Hypothalamus (tissue), 51 donors: ENCODE measurements around the gene EXD3.

ENCODE experiments used
- DNase-seq, 51 donors: peaks; one replicate each; lab custom pipeline; 2025; lab: John Stamatoyannopoulos, UW

EXD3 gene

DNA sequence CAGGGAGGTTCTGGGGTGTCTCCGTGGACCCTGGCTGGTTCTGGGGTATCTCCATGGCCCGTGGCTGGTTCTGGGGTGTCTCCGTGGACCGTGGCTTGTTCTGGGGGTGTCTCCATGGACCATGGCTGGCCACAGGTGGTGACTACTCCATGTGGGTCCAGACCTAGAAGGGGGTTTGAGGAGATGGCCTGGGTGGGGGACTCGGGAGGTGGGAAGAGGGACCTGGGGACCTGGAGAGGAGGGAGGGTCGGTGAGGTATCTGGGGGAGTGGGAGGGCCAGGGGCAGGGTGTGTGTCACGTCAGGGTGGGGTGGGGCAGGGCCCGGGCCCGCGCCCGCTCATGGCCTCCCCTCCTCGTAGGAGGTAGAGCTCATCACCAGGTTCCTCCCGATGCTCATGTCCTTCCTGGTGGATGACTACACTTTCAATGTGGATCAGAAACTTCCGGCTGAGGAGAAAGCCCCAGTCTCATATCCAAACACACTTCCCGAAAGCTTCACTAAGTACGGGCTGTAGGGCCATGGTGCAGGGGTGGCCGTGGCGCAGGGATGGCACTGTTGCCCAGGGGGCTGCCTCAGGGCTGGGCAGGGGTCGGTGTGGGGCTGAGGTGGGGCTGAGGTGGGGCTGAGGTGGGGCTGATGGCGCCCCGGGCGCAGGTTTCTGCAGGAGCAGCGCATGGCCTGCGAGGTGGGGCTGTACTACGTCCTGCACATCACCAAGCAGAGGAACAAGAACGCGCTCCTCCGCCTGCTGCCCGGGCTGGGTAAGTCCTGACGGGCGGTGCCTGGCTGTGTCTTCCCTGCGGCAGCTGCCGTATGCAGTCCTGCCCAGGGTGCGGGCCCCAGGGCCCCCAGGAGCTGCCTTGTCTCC is 156.1 kb downstream of the EXD3 start:
- DNase-seq: no peak

DNA sequence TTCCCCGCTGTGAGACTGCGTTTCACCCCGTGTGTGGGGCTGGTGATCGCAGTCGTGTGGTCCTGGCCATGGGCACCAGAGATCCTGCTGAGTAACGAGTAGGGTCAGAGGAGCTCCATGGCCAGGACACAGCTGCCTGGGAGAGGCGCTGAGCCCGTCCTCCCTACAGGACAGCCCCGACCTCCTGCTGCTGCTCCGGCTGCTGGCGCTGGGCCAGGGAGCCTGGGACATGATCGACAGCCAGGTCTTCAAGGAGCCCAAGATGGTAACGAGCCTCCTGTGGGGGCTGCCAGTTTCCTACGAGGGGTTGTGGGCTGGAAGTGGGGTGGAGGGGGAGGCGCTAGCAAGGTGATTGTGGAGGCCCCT is 156.8 kb downstream of the EXD3 start:
- DNase-seq: no peak

DNA sequence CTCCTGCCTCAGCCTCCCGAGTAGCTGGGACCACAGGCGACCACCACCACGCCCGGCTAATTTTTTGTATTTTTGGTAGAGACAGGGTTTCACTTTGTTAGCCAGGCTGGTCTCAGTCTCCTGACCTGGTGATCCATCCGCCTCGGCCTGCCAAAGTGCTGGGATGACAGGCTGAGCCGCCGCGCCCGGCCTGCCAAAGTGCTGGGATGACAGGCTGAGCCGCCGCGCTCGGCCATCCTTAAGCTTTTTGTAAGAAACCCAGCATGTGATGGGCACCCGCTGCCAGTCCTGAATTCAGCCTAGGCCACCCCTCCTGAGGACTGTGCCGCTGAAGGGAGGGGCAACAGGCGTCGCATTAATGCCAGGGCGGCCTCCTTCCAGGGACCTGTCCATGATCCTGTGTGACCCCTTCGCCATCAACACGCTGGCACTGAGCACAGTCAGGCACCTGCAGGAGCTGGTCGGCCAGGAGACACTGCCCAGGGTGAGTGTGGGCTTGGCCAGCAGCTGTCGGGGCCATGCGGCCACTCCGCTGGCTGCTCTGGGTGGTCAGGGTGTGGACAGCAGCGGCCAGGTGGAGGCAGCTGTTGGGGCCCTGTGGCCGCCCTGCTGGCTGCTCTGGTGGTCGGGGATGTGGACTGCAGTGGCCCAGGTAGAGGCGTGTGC is 157.3 kb downstream of the EXD3 start:
- no peak for DNase-seq

DNA sequence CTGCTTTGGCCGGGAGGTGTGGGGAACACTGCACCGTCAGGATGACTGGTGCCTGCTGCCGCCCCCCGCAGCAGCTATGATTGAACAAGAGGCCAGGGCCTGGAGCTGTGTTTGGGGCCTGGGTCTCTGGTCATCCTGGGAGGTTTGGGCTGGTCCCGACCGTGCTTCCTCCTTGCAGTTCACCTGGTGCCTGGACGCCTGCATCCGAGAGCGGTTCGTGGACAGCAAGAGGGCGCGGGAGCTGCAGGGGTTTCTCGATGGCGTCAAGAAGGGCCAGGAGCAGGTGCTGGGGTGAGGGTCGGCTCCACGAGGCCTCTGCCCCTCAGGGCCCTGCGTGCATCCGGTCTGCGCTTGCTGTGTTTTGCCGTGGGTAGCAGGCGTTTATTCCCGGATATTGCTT is 158.9 kb downstream of the EXD3 start:
- no peak for DNase-seq

DNA sequence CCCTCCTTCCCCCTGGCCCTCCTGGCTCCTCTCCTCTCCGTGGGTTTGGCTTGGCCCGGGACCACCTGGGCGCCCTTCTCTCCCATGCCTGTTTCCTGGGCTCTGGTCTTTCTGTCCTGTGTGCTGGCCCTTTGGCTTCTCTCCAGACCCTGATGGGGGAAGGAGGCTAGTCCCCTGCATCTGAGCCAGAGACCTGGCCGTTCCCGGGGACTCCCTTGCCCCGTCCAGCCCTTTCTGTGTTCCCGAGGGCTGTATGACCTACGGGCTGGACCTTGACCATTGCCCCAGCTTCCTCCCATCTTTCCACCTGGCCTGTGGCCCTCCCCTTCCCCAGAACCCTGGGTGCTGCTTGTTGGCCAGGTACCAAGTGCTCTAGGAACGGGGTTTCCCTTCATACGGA is 159.5 kb downstream of the EXD3 start:
- DNase-seq: no peak

DNA sequence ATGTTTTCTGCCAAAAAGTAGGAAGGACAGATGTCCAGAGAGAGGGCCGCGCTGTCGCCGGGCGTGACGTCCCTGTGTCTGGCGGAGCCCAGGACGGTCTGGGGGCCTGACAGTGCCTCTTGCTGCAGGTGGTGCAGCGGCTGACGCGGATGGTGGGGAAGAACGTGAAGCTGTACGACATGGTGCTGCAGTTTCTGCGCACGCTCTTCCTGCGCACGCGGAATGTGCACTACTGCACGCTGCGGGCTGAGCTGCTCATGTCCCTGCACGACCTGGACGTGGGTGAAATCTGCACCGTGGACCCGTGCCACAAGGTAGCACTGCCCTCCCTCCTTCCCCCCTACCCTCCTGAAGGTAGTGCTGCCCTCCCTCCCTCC is 160.1 kb downstream of the EXD3 start:
- DNase-seq: no peak

DNA sequence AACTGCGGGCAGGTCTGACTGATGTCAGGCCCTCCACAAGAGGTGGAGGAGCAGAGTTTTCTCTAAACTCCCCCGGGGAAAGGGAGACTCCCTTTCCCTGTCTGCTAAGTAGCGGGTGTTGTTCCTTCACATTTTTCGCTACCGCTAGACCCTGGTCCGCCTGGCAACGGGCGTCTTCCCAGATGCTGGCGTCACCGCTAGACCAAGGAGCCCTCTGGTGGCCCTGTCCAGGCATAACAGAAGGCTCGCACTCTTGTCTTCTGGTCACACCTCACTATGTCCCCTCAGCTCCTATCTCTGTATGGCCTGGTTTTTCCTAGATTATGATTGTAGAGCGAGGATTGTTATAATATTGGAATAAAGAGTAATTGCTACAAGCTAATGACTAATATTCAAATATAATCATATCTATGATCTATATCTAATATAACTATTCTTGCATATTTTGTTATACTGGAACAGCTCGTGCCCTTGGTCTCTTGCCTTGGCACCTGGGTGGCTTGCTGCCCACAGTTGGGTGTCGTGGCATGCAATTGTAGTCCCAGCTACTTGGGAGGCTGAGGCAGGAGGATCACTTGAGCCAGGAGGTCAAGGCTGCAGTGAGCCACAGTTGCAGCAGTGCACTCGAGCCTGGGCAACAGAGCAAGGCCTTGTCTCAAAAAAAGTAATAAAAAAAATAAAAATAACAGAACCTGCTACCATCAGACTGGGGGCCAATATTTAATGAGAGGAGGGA is 160.6 kb downstream of the EXD3 start:
- peak in 10 of 51 donors; percentile 6 to 36 (median 20) for DNase-seq
